Lung (tissue), 12 donors: Measurements from ENCODE around the gene NUP210L. TPM values are rescaled to one million over a fixed set of nuclear protein-coding genes. Genes with fewer than 3 reads are reported as not detected.

Source experiments
- ATAC-seq: fragments of 200-7000 bp; cut with Tn5 transposase; one replicate; pipeline ENCODE4 v1.9.1; 2020; ENCODE audit warnings: moderate number of reproducible peaks; ENCODE audit not compliant: insufficient read depth, low FRiP score
- DNase-seq, 3 donors: peaks; one replicate each; pipeline ENCODE4 v3.0.0-alpha.2; 2013 to 2017
- H3K27ac ChIP-seq, 2 donors: one replicate each; pipeline ENCODE4 v1.5.1; 2013; ENCODE audit warnings: mild to moderate bottlenecking in 2 of 2, moderate library complexity in 2 of 2, control low read depth in 1 of 2, inconsistent platforms in 1 of 2, low read depth in 1 of 2, low read length in 1 of 2
- H3K27me3 ChIP-seq, 3 donors: one replicate each; pipeline ENCODE4 v1.5.1; 2013; ENCODE audit warnings: low read length in 2 of 3; ENCODE audit not compliant: control insufficient read depth in 3 of 3, insufficient read depth in 3 of 3
- H3K36me3 ChIP-seq, 4 donors: one replicate each; pipeline ENCODE4 v1.5.1; 2013; ENCODE audit warnings: low read length in 4 of 4, mild to moderate bottlenecking in 1 of 4, moderate library complexity in 1 of 4; ENCODE audit not compliant: control insufficient read depth in 4 of 4, insufficient read depth in 4 of 4
- H3K4me1 ChIP-seq, 5 donors: one replicate each; pipeline ENCODE4 v1.5.1; 2013; ENCODE audit warnings: low read length in 5 of 5, mild to moderate bottlenecking in 2 of 5, moderate library complexity in 1 of 5; ENCODE audit not compliant: control insufficient read depth in 5 of 5, insufficient read depth in 5 of 5
- H3K4me3 ChIP-seq: one replicate; pipeline ENCODE4 v1.5.1; 2013; ENCODE audit warnings: mild to moderate bottlenecking, control low read depth, moderate library complexity
- H3K9ac ChIP-seq, 2 donors: one replicate each; pipeline ENCODE4 v1.5.1; 2013; ENCODE audit warnings: low read length in 2 of 2, control low read depth in 1 of 2; ENCODE audit not compliant: insufficient read depth in 1 of 2
- H3K9me3 ChIP-seq, 4 donors: one replicate each; pipeline ENCODE4 v1.5.1; 2013; ENCODE audit warnings: low read length in 3 of 4, mild to moderate bottlenecking in 1 of 4, moderate library complexity in 1 of 4; ENCODE audit not compliant: control insufficient read depth in 4 of 4, insufficient read depth in 3 of 4
- CTCF ChIP-seq: IDR thresholded peaks from 2 replicates; pipeline ENCODE4 v1.5.1; 2012; ENCODE audit warnings: mild to moderate bottlenecking; ENCODE audit errors: control extremely low read depth, extremely low read depth
- WGBS, 2 donors: extraction: QIAGEN DNeasy Blood & Tissue Kit; methylation state at CpG; one replicate each; pipeline ENCODE4 v1.1.7; 2013; 5-methylcytosine and 5-hydroxymethylcytosine counted together
- polyA plus RNA-seq, 2 donors: library from polyadenylated mRNA; stranded (reverse); fragments of 200-250 nt; gene quantifications; one replicate each; pipeline ENCODE4 v1.2.1, GENCODE V29; 2013
- total RNA-seq, 2 donors: library from RNA; depleted of rRNA in 1 of 2; stranded (reverse); fragments of >200 nt in 1 of 2; gene quantifications; one replicate each; pipeline ENCODE4 v1.2.1, GENCODE V29; 2014 to 2021
- donor health status: control.
- donor health status: control.
- donor health status: Bipolar disorder and iron deficiency.
- donor health status: healthy.
- donor health status: DM: yes; HTN: yes; CAD: no.

NUP210L gene
- total and polyA plus RNA-seq, 4 donors, result 0.03 to 0.26 (median 0.09) TPM

- Histone ChIP-seq H3K9ac (peak overlapping the region in 1 of 2 donors; percentile 79), H3K36me3 (peaks cover 5 to 30% (median 18%) of the 10 kb centered on the region in 4 donors)
These were observed 176.5 kb downstream of the NUP210L start for GRCh38 chr1:153978274-153978909.

GRCh38 chr1:153977250-153978240, 177.3 kb downstream of the NUP210L start, which contains the start of gene JTB:
JTB (minus strand) TSS chr1:153977674; CDS start chr1:153977252, 422 bp downstream.
- H3K9me3 ChIP-seq, result no peaks in the 10 kb centered on the region
- H3K9ac ChIP-seq, result peak within 1 kb of the TSS; percentile 66 to 79
- H3K4me1 ChIP-seq, result peaks cover 0 to 18% (median 7%) of the 10 kb centered on the region in 5 donors
- peak within 1 kb of the TSS; percentile 93 for H3K27ac ChIP-seq
- WGBS, 2 donors, result 0% methylated on average over 73 to 75 of the region's 75 CpGs
- H3K4me3 ChIP-seq, result peak within 1 kb of the TSS; percentile 93
- TF ChIP-seq CTCF, result no peak
- ATAC-seq (peak; percentile 97), DNase-seq (peak; percentile 88 to 91 (median 91))
- H3K27me3 ChIP-seq, result no peaks in the 10 kb centered on the region
- peaks cover 5 to 28% (median 20%) of the 10 kb centered on the region in 4 donors for H3K36me3 ChIP-seq

More at GRCh38 chr1:153978274-153978909, 176.5 kb downstream of the NUP210L start:
- Histone ChIP-seq H3K9me3 (no peaks in the 10 kb centered on the region), H3K4me3 (no peak overlapping the region), H3K27ac (peak overlapping the region in 1 of 2 donors; percentile 93), H3K4me1 (peaks cover 0 to 18% (median 7%) of the 10 kb centered on the region in 5 donors), H3K27me3 (no peaks in the 10 kb centered on the region)
- ATAC-seq (no peak), DNase-seq (no peak)
- WGBS, 2 donors, result 70 to 74% methylated on average over 9 of the region's 9 CpGs
- TF ChIP-seq CTCF, result no peak

GRCh38 chr1:153976819-153977249, 178.0 kb downstream of the NUP210L start:
- TF ChIP-seq CTCF, result no peak
- Histone ChIP-seq H3K36me3 (peaks cover 5 to 23% (median 14%) of the 10 kb centered on the region in 4 donors), H3K4me1 (peaks cover 0 to 18% (median 7%) of the 10 kb centered on the region in 5 donors), H3K9me3 (no peaks in the 10 kb centered on the region), H3K4me3 (peak overlapping the region; percentile 93), H3K27ac (peak overlapping the region; percentile 93), H3K9ac (peak overlapping the region; percentile 66 to 79), H3K27me3 (no peaks in the 10 kb centered on the region)
- ATAC-seq (peak; percentile 13), DNase-seq (no peak)
- 1% methylated on average over 16 of the region's 16 CpGs for WGBS, 2 donors
